HFF-Myc (cell line): ENCODE measurements around the gene ATOX1.
"Not testable (repeated sequence)": the region's sequence is repeated elsewhere in the genome, so short reads cannot be mapped to it uniquely, and the experiment has no call there.

Experiments
- DNase-seq: peaks from one replicate; pipeline ENCODE4 v3.0.0-alpha.2; 2011; ENCODE audit warnings: low read depth; ENCODE audit errors: extremely low read depth
- H3K4me3 ChIP-seq: replicated peaks from 2 replicates; pipeline ENCODE4 v1.5.1; 2011; ENCODE audit warnings: low read depth, mild to moderate bottlenecking, control low read depth, low read length
- TF ChIP-seq, protein P1 (sequence below): IDR thresholded peaks from 2 replicates; pipeline ENCODE4 v1.5.1; 2012; ENCODE audit warnings: mild to moderate bottlenecking, low read depth, low read length, control low read depth; ENCODE audit errors: missing control alignments

Gene ATOX1

DNA sequence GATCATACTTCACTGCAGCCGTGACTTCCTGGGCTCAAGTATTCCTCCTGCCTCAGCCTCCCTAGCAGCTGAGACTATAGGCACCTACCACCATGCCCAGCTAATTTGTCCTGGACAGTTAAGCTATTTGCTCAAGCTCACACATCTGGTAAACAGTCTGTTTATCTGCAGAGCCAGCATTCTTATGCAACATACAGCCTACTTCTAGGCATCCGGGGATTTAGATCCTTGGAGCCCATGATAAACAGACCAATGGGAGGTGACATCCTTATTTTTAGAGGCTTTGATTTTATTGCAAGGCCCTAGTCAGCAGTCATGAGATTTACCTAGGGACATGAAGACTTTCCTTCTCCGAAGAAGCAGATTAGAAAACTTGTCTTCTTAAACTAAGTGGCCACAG, 21.0 kb downstream of the ATOX1 start:
- DNase-seq, result no peak
- H3K4me3 ChIP-seq, result no peak overlapping the region
- TF ChIP-seq, protein P1, sequence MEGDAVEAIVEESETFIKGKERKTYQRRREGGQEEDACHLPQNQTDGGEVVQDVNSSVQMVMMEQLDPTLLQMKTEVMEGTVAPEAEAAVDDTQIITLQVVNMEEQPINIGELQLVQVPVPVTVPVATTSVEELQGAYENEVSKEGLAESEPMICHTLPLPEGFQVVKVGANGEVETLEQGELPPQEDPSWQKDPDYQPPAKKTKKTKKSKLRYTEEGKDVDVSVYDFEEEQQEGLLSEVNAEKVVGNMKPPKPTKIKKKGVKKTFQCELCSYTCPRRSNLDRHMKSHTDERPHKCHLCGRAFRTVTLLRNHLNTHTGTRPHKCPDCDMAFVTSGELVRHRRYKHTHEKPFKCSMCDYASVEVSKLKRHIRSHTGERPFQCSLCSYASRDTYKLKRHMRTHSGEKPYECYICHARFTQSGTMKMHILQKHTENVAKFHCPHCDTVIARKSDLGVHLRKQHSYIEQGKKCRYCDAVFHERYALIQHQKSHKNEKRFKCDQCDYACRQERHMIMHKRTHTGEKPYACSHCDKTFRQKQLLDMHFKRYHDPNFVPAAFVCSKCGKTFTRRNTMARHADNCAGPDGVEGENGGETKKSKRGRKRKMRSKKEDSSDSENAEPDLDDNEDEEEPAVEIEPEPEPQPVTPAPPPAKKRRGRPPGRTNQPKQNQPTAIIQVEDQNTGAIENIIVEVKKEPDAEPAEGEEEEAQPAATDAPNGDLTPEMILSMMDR, result no peak

DNA sequence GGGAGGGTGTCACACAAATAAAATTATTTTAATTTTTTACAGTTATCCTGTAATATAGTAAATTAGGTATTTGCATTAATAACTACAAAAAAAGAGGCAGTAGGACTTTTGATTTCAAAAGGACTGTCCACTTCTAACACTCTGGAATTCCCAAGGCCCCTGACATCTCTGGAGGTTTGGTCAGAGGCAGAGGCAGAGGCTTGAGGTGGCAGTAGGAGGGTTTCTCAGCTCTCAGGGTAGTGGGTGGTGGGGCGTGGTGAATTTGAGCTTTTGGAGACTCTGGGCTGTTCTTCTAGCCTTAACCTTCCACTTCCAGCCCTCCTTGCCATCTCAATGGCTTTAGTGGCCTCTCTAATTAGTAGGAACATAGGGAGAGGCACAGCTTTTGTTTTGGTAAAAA, 22.8 kb downstream of the ATOX1 start:
- no peak overlapping the region for H3K4me3 ChIP-seq
- TF ChIP-seq, protein P1, result no peak
- DNase-seq, result no peak

DNA sequence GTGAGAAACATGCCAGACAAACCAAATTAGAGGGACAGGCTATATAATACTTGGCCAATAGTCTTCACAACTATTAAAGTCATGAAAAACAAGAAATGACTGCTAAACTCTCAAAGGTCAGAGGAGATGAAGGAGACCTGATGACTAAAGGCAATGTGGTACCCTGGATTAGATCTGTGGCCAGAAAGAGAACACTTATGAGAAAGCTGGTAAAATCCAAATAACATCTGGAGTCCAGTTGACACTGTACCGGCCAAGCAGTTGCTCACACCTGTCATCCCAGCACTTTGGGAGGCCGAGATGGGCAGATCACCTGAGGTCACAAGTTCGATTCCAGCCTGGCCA, 24.4 kb downstream of the ATOX1 start:
- H3K4me3 ChIP-seq, result no peak overlapping the region
- TF ChIP-seq, protein P1, result no peak
- no peak for DNase-seq

DNA sequence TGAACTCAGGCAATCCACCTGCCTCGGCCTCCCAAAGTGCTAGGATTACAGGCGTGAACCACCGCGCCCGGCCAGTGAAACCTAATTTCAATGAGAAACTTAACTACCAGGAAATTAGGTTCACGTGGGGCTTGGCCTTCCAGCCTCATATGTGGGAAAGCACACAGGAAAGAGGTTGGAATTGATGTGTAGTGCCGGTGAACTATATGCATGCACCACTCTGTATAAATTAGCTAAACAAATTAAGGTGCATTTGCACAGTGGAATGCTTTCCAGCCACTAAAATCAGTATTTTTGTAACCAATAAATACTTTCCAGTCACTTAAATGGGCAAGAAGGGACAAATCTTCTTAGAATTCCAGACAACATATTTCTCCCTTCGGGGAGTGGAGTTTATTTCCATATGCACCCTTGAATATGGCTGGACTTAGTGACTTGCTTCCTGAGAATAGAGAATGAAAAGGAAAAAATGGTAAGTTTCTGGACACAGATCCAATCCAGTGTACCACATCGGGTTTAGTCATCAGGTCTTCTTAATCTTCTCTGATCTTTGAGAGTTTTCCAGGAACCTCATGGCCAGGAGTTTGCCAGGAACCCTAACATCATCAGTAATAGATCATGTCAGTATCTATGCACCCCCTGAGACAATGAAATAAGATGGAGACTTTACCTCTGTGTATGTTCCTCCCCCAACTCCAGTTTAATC, 24.9 kb downstream of the ATOX1 start:
- no peak for DNase-seq
- H3K4me3 ChIP-seq, result no peak overlapping the region
- TF ChIP-seq, protein P1, result no peak

DNA sequence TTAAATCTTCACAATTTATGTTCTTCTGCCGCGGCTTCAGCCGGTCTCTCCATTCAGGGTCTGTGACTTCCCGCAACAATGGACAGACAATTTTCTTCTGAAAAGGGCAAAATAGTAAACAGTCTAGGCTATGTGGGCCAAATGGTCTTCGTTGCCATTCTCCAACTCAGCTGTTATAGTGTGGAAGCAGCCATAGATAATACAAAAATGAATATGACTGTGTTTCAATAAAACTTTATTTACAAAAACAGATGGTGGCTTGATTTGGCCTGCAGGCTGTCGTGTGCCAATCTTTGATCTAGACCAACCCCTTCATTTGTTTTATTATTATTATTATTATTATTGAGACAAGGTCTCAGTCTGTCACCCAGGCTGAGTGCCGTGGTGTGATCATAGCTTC, 28.1 kb downstream of the ATOX1 start:
- DNase-seq, result no peak
- TF ChIP-seq, protein P1, result no peak
- H3K4me3 ChIP-seq, result no peak overlapping the region

DNA sequence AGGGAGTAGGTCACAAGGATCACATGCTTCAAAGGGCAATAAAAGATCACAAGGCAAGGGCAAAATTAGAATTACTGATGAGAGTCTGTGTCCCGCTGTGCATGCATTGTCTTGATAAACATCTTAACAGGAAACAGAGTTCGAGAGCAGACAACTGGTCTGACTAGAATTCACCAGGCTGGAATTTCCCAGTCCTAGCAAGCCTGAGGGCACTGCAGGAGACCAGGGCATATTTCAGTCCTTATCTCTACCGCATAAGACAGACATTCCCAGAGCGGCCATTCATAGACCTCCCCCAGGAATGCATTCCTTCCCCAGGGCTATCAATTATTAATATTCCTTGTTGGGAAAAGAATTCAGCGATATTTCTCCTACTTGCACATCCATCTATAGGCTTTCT, 28.8 kb downstream of the ATOX1 start:
- DNase-seq, H3K4me3 ChIP-seq: not testable (repeated sequence)

DNA sequence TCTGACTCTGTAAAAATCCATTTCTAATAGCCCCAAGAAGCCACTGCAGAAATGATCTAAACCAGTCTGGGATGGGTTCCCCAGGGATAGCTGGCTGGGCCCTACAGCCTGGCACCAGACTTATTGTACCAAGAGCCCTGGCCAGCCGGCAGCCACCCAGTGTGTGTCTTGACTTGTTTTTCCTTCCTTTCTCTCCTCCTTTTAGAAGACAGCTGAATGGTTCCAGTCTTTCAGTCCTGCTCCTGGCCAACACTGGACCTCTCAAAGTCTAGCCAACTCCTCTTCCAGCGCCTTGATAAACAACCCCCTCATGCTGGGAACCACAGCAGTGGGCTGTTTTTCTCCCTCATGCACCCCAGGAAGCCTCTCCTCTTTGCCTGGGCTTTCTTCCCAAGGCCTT, 34.1 kb downstream of the ATOX1 start:
- DNase-seq, result no peak
- TF ChIP-seq, protein P1, result no peak
- no peak overlapping the region for H3K4me3 ChIP-seq
